GM12878 (cell line): ENCODE measurements around the gene HHIPL1. TPM values are rescaled to one million over a fixed set of nuclear protein-coding genes. Genes with fewer than 3 reads are reported as not detected.

Experiments
- ATAC-seq: fragments of 200-7000 bp; cut with Tn5 transposase; 3 replicates; pipeline ENCODE4 v1.9.1; 2020; ENCODE audit warnings: mild to moderate bottlenecking, moderate library complexity
- BruUV-seq: library from RNA; stranded (reverse); fragments of 400-500 nt; replicated peaks from 2 replicates; lab custom pipeline; 2021; lab: Mats Ljungman, UMichigan
- CTCF ChIA-PET: fragments of 300-600 bp; sonication (Branson Sonifier 250); formaldehyde crosslinking; extraction: SDS; loops from one replicate; lab custom pipeline; 2021; ENCODE audit warnings: inconsistent platforms; lab: Yijun Ruan, JAX
- POLR2A ChIA-PET: fragments of 350-600 bp; formaldehyde crosslinking; extraction: SDS; loops from one replicate; lab custom pipeline; 2021; ENCODE audit warnings: inconsistent platforms; lab: Charles Lee
- RAD21 ChIA-PET: fragments of 300-600 bp; sonication (Branson Sonifier 250); formaldehyde crosslinking; loops from one replicate; lab custom pipeline; 2023; ENCODE audit warnings: antibody characterized with exemption; ENCODE audit not compliant: unreplicated experiment; lab: Charles Lee
- SMC1A ChIA-PET: fragments of 300-600 bp; sonication (Branson Sonifier 250); formaldehyde crosslinking; loops from one replicate; lab custom pipeline; 2023; ENCODE audit not compliant: unreplicated experiment, uncharacterized antibody; lab: Charles Lee
- DNase-seq: peaks from one replicate; pipeline ENCODE4 v3.0.0-alpha.2; 2011; ENCODE audit warnings: low read depth, low spot score
- FAIRE-seq: peaks from 3 replicates; lab custom pipeline; 2011; peaks lifted over from hg19 to GRCh38; lab: Jason Lieb, UNC
- H2AFZ ChIP-seq: 2 replicates; pipeline ENCODE4 v1.6.0; 2011; ENCODE audit warnings: low read depth, low read length, control low read depth; ENCODE audit not compliant: control insufficient read depth
- H3K27ac ChIP-seq: 2 replicates; pipeline ENCODE4 v1.5.1; 2011; ENCODE audit warnings: control low read depth; ENCODE audit not compliant: control insufficient read depth, insufficient read depth
- H3K27me3 ChIP-seq, 2 experiments: replicated peaks in 1 of 2; 2 replicates each; pipeline versions ENCODE4 v1.6.0 to v1.6.1; 2011; ENCODE audit warnings: low read length in 1 of 2; ENCODE audit not compliant: control insufficient read depth in 2 of 2, insufficient read depth in 2 of 2
- H3K36me3 ChIP-seq, 2 experiments: 2 replicates each; pipeline ENCODE4 v1.5.1; 2011; ENCODE audit warnings: low read length in 1 of 2; ENCODE audit not compliant: control insufficient read depth in 2 of 2, insufficient read depth in 2 of 2
- H3K4me1 ChIP-seq: 2 replicates; pipeline ENCODE4 v1.6.1; 2011; ENCODE audit warnings: mild to moderate bottlenecking, low read length, moderate library complexity, mixed read lengths; ENCODE audit not compliant: control insufficient read depth, insufficient read depth
- H3K4me2 ChIP-seq: 2 replicates; pipeline ENCODE4 v1.6.0; 2011; ENCODE audit warnings: control low read depth; ENCODE audit not compliant: control insufficient read depth, insufficient read depth
- H3K4me3 ChIP-seq: fragments of 200-600 bp; sonication (generic); 2 replicates; pipeline ENCODE4 v1.5.1; 2016
- H3K79me2 ChIP-seq: 2 replicates; pipeline ENCODE4 v1.6.0; 2011; ENCODE audit warnings: low read length; ENCODE audit not compliant: control insufficient read depth, insufficient read depth
- H3K9ac ChIP-seq: 2 replicates; pipeline ENCODE4 v1.8.0; 2011; ENCODE audit warnings: low read length, control low read depth, mixed read lengths; ENCODE audit not compliant: control insufficient read depth, insufficient read depth
- H3K9me3 ChIP-seq: replicated peaks from 3 replicates; pipeline ENCODE4 v1.5.1; 2011; ENCODE audit warnings: mild to moderate bottlenecking, low read length; ENCODE audit not compliant: control insufficient read depth, insufficient read depth
- H4K20me1 ChIP-seq: 2 replicates; pipeline ENCODE4 v1.6.0; 2011; ENCODE audit not compliant: control insufficient read depth, insufficient read depth
- BHLHE40 ChIP-seq, 2 experiments: fragments of 450-650 bp in 1 of 2; IDR thresholded peaks; 2 replicates each; pipeline ENCODE4 v1.6.1; 2011 to 2017; ENCODE audit warnings: low read depth in 2 of 2, borderline replicate concordance in 1 of 2, improper control_type of control experiment in 1 of 2, low read length in 1 of 2, mild to moderate bottlenecking in 1 of 2
- HDAC2 ChIP-seq: fragments of 200-600 bp; sonication (generic); IDR thresholded peaks from 2 replicates; pipeline ENCODE4 v1.6.1; 2017
- NR2C1 ChIP-seq: fragments of 450-650 bp; IDR thresholded peaks from 2 replicates; pipeline ENCODE4 v1.6.1; 2017; ENCODE audit warnings: antibody characterized with exemption, mild to moderate bottlenecking, moderate library complexity
- WGBS: methylation state at CpG from one replicate; pipeline ENCODE4 v1.1.6; 2016; ENCODE audit warnings: low lambda C conversion rate; ENCODE audit not compliant: insufficient replicate concordance, insufficient coverage; ENCODE audit errors: missing lambda C conversion rate; 5-methylcytosine and 5-hydroxymethylcytosine counted together
- in situ Hi-C: fragments of 300-500 bp; cut with MboI; formaldehyde crosslinking; loops from 9 replicates; pipeline ENCODE4 v1.14.3; 2018; ENCODE audit warnings: mixed read lengths
- intact Hi-C: fragments of 100-400 bp; cut with micrococcal nuclease; formaldehyde crosslinking; loops from one replicate; pipeline ENCODE4 v1.14.2; 2022; ENCODE audit not compliant: unreplicated experiment
- polyA plus RNA-seq, 11 experiments: library from polyadenylated mRNA; depleted of rRNA in 4 of 11; unstranded in 6 of 11; stranded (reverse) in 5 of 11; fragments of >200 nt; fragmentation: Nextera tagmentation in 4 of 11; fragmentation: Illumina TruSeq in 1 of 11; extraction: Ambion mirVana in 4 of 11; extraction: Trizol in 1 of 11; gene quantifications; 1 replicate in 1 of 11; 2 replicates in 10 of 11; pipeline versions ENCODE4 v1.2.1 to v1.2.3, GENCODE V29; 2011 to 2016; ENCODE audit warnings: inconsistent platforms in 2 of 11, missing spikeins in 2 of 11, low read depth in 1 of 11
- total RNA-seq, 4 experiments: library from RNA; depleted of rRNA in 3 of 4; stranded (reverse); fragments of >200 nt in 3 of 4; fragmentation: Illumina TruSeq in 1 of 4; extraction: Trizol in 1 of 4; gene quantifications; 2 replicates each; pipeline versions ENCODE4 v1.2.1 to v1.2.3, GENCODE V29; 2013 to 2021
- TF ChIP-seq, protein P1 (sequence below): fragments of 450-650 bp; IDR thresholded peaks from 2 replicates; pipeline ENCODE4 v1.6.1; 2017; ENCODE audit warnings: mild to moderate bottlenecking, moderate library complexity

The HHIPL1 gene
- total and polyA plus RNA-seq, 10 of the 15 experiments (the other 5 are each of a cell fraction or from before 2014, with no cell fraction given): 0.09 TPM; not detected in 9

DNA sequence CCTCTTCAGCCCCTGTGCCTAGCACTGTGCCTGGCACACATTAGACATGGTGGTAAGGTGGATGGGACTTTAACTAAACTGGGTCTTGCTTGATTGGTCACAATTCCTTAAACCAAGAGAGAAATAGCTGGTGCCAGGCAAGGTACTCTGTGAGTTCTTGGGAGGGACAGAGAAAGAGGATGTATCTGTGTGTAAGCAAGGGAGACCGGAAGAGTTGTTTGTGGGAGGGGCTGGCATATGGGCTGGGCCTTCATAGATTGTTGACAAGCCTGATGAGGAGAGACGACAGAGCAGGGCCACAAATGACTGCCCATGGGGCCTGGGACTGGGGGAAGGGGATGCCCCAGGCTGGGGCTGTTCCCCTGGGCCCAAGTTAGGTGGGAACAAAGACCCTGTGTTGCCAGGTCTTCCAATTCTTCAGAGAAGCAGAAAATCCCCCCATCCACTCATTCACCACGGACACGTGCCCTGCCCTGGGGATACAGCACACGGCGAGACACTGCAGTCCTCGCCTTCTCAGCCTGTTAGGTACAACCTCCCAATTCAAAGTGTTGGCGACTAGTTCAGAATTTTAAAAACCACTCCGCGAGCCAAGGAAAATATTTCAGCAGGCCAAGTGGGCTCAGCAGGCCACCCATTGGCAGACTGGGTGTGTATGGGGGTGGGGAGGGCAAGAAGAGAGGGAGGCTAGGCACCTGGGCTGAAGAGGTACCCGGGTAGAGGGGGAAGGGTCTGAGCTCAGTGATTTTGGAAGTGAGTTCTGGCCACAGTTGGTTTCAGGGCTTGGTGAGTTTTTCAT is 27.8 kb downstream of the HHIPL1 start:
- no peak overlapping the region; the same call in 1 of the 2 replicates for H2AFZ ChIP-seq
- ChIA-PET RAD21 (no interaction called here), CTCF (no interaction called here), SMC1A (interaction anchor here (1.2 kb wide), 1 partner anchor 8 kb away, joined by 3 read pairs; no protein-coding TSS in a partner anchor), POLR2A (interaction anchor here (0.5 to 0.6 kb wide), 2 partner anchors 22 to 45 kb away, joined by 4 to 6 read pairs; no protein-coding TSS in a partner anchor)
- BruUV-seq: no TSS peak
- no peak overlapping the region for H3K4me2 ChIP-seq
- FAIRE-seq (no peak), ATAC-seq (peak; percentile 90), DNase-seq (no peak)
- no peaks in the 10 kb centered on the region for H3K79me2 ChIP-seq
- H3K9me3 ChIP-seq: no peaks in the 10 kb centered on the region; the same call in 2 of the 3 replicates
- no peak overlapping the region for H3K27ac ChIP-seq
- no peak overlapping the region for H3K9ac ChIP-seq
- H3K36me3 ChIP-seq: no peaks in the 10 kb centered on the region
- intact Hi-C loops: no loop called here
- peaks cover 8% of the 10 kb centered on the region for H3K4me1 ChIP-seq
- 64% methylated on average over 10 of the region's 11 CpGs for WGBS
- no peaks in the 10 kb centered on the region for H3K27me3 ChIP-seq
- in situ Hi-C loops: no loop called here
- no peak overlapping the region for H3K4me3 ChIP-seq
- TF ChIP-seq NR2C1 (no peak), BHLHE40 (IDR thresholded peaks at IDR 0.05; ENCODE audit: borderline replicate concordance in 1 of 2, low read depth in 2 of 2, low read length in 1 of 2) (peak in 1 of 2 experiments; percentile 5; a peak in 1 of 4 replicates)
- TF ChIP-seq, all 136 proteins: peak for 1
- no peaks in the 10 kb centered on the region for H4K20me1 ChIP-seq

DNA sequence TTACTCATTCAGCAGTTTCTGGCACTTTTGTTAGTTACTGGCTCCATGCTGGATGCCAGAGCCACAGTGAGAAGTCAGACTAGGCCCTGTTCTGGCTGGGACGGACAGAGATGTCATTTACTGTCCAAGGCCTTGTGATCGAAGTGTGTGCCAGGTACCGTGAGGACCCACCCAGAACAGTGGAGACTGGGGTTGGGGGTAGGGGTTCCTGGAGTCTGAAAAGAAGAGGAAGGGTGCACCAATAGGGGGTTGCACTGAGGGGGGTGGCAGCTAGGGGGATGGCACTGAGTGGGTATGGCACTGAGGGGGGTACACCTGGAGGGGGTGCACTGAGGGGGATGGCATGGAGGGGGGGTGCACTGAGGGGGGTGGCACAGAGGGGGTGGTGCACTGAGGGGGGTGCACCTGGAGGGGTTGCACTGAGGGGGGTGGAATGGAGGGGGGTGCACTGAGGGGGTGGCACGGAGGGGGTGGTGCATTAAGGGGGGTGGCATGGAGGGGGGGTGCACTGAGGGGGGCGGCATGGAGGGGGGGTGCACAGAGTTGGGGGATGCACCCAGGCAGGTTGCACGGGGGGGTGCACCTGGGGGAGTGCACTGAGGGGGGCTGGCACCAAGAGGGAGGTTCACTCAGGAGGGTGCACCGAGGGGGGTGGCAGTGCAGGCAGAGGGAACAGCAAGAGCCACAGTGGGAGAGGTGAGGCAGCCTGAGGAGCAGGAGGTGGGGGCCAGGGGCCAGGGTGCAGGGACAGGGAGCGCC is 28.6 kb downstream of the HHIPL1 start:
- TF ChIP-seq, protein P1, sequence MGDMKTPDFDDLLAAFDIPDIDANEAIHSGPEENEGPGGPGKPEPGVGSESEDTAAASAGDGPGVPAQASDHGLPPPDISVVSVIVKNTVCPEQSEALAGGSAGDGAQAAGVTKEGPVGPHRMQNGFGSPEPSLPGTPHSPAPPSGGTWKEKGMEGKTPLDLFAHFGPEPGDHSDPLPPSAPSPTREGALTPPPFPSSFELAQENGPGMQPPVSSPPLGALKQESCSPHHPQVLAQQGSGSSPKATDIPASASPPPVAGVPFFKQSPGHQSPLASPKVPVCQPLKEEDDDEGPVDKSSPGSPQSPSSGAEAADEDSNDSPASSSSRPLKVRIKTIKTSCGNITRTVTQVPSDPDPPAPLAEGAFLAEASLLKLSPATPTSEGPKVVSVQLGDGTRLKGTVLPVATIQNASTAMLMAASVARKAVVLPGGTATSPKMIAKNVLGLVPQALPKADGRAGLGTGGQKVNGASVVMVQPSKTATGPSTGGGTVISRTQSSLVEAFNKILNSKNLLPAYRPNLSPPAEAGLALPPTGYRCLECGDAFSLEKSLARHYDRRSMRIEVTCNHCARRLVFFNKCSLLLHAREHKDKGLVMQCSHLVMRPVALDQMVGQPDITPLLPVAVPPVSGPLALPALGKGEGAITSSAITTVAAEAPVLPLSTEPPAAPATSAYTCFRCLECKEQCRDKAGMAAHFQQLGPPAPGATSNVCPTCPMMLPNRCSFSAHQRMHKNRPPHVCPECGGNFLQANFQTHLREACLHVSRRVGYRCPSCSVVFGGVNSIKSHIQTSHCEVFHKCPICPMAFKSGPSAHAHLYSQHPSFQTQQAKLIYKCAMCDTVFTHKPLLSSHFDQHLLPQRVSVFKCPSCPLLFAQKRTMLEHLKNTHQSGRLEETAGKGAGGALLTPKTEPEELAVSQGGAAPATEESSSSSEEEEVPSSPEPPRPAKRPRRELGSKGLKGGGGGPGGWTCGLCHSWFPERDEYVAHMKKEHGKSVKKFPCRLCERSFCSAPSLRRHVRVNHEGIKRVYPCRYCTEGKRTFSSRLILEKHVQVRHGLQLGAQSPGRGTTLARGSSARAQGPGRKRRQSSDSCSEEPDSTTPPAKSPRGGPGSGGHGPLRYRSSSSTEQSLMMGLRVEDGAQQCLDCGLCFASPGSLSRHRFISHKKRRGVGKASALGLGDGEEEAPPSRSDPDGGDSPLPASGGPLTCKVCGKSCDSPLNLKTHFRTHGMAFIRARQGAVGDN: no peak
- TF ChIP-seq HDAC2: no peak
- DNase-seq (no peak), ATAC-seq (no peak), FAIRE-seq (no peak)
- H3K27ac ChIP-seq: no peak overlapping the region
- H3K79me2 ChIP-seq: no peaks in the 10 kb centered on the region
- SMC1A ChIA-PET: no interaction called here
- BruUV-seq: no TSS peak
- H3K27me3 ChIP-seq: no peaks in the 10 kb centered on the region
- no peak overlapping the region for H3K4me2 ChIP-seq
- RAD21 ChIA-PET: no interaction called here
- H3K36me3 ChIP-seq: no peaks in the 10 kb centered on the region
- POLR2A ChIA-PET: interaction anchor here (0.5 to 0.6 kb wide), 2 partner anchors 21 to 45 kb away, joined by 4 to 6 read pairs; no protein-coding TSS in a partner anchor
- no peak overlapping the region for H2AFZ ChIP-seq
- H3K9me3 ChIP-seq: peaks cover 2% of the 10 kb centered on the region; the same call in 1 of the 3 replicates
- in situ Hi-C loops: no loop called here
- H4K20me1 ChIP-seq: no peaks in the 10 kb centered on the region
- CTCF ChIA-PET: no interaction called here
- H3K4me3 ChIP-seq: no peak overlapping the region
- intact Hi-C loops: no loop called here
- WGBS: 56% methylated on average over 6 of the region's 8 CpGs
- H3K4me1 ChIP-seq: peaks cover 8% of the 10 kb centered on the region
- H3K9ac ChIP-seq: no peak overlapping the region
